Measurements from ENCODE around the gene DPYD.
A peak's percentile ranks its signal among the peaks of the same experiment; 100 is the strongest.

The DPYD gene

GRCh38 chr1:97837161-97837560, 83.7 kb downstream of the DPYD start:
- no peak for DNase-seq

- DNase-seq = no peak
Observed at GRCh38 chr1:97834899-97835298, 85.9 kb downstream of the DPYD start.

GRCh38 chr1:97833881-97834280, 87.0 kb downstream of the DPYD start:
- no peak for DNase-seq

GRCh38 chr1:97832481-97832880, 88.4 kb downstream of the DPYD start:
- DNase-seq = no peak

- DNase-seq = no peak
Observed at GRCh38 chr1:97827887-97828286, 92.9 kb downstream of the DPYD start.

- no peak for DNase-seq
Observed at GRCh38 chr1:97826820-97827219, 94.0 kb downstream of the DPYD start.

GRCh38 chr1:97824624-97825023, 96.2 kb downstream of the DPYD start:
- DNase-seq = no peak

GRCh38 chr1:97824200-97824599, 96.6 kb downstream of the DPYD start:
- DNase-seq = no peak

GRCh38 chr1:97820470-97821188, 100.2 kb downstream of the DPYD start:
- DNase-seq = peak; percentile 21

- DNase-seq = no peak
Observed at GRCh38 chr1:97816927-97817326, 103.9 kb downstream of the DPYD start.

- DNase-seq = no peak
Observed at GRCh38 chr1:97814804-97815203, 106.0 kb downstream of the DPYD start.

- DNase-seq = no peak
Observed at GRCh38 chr1:97814121-97814520, 106.7 kb downstream of the DPYD start.

GRCh38 chr1:97812076-97812475, 108.8 kb downstream of the DPYD start:
- DNase-seq = no peak

- DNase-seq = no peak
Observed at GRCh38 chr1:97806996-97807520, 113.8 kb downstream of the DPYD start.

GRCh38 chr1:97806326-97806725, 114.5 kb downstream of the DPYD start:
- no peak for DNase-seq

GRCh38 chr1:97805093-97805492, 115.7 kb downstream of the DPYD start:
- no peak for DNase-seq

- no peak for DNase-seq
Observed at GRCh38 chr1:97803026-97803425, 117.8 kb downstream of the DPYD start.

- no peak for DNase-seq
Observed at GRCh38 chr1:97802011-97802410, 118.8 kb downstream of the DPYD start.

- DNase-seq = no peak
Observed at GRCh38 chr1:97797403-97798183, 123.2 kb downstream of the DPYD start.

GRCh38 chr1:97796711-97797110, 124.1 kb downstream of the DPYD start:
- no peak for DNase-seq

GRCh38 chr1:97792655-97793054, 128.2 kb downstream of the DPYD start:
- DNase-seq = no peak

GRCh38 chr1:97791251-97791650, 129.6 kb downstream of the DPYD start:
- DNase-seq = no peak

GRCh38 chr1:97787231-97787630, 133.6 kb downstream of the DPYD start:
- no peak for DNase-seq

GRCh38 chr1:97784661-97785060, 136.2 kb downstream of the DPYD start:
- DNase-seq = no peak
